ENCODE data around the gene CMTM8.

DNA sequence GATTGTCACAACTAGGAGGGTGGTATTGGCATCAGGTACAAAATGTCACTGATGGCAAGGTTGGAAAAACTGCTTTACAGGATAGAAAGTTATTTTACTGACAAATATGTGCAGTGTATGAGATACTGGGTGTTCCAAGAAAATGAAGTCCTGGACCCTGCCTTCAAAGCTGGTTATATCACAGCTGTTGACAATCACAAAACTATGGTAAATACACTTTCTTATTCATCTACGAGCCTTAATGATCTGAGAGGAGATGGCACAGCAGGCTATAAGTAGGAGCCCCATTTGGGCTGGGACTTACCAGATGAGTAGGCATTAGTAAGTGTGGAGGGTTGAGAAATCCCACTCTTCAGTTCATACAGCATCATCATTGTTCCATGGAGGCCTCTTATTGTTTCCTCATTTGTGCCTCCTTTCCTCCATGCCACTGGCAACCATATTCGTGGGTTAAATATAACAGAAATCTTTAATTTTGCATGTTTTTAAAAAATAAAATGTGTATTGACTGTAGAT is 66.9 kb downstream of the CMTM8 start:
- TF ChIP-seq, protein P1, sequence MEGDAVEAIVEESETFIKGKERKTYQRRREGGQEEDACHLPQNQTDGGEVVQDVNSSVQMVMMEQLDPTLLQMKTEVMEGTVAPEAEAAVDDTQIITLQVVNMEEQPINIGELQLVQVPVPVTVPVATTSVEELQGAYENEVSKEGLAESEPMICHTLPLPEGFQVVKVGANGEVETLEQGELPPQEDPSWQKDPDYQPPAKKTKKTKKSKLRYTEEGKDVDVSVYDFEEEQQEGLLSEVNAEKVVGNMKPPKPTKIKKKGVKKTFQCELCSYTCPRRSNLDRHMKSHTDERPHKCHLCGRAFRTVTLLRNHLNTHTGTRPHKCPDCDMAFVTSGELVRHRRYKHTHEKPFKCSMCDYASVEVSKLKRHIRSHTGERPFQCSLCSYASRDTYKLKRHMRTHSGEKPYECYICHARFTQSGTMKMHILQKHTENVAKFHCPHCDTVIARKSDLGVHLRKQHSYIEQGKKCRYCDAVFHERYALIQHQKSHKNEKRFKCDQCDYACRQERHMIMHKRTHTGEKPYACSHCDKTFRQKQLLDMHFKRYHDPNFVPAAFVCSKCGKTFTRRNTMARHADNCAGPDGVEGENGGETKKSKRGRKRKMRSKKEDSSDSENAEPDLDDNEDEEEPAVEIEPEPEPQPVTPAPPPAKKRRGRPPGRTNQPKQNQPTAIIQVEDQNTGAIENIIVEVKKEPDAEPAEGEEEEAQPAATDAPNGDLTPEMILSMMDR (IDR thresholded peaks at IDR 0.05): no peak
- TF ChIP-seq POLR2A (IDR thresholded peaks at IDR 0.05): no peak

All from right lobe of liver (tissue), 4 donors.